Motor neuron (in vitro differentiated cells): ENCODE data around the gene NUDC. TPM values are rescaled to one million over a fixed set of nuclear protein-coding genes. Genes with fewer than 3 reads are reported as not detected.
A peak's percentile ranks its signal among the peaks of the same experiment; 100 is the strongest.
"Not testable (repeated sequence)": the region's sequence is repeated elsewhere in the genome, so short reads cannot be mapped to it uniquely, and the experiment has no call there.

ENCODE experiments used
- ATAC-seq, 8 experiments: fragments of 200-7000 bp; cut with Tn5 transposase; replicated peaks in 6 of 8; 2 replicates each; pipeline ENCODE4 v1.8.0; 2021; ENCODE audit warnings: mild to moderate bottlenecking in 8 of 8, moderate library complexity in 8 of 8
- H3K27ac ChIP-seq, 2 donors: fragments of 250-450 bp; sonication (Bioruptor Pico); 2 replicates each; pipeline ENCODE4 v1.9.0; 2021; ENCODE audit warnings: antibody characterized with exemption in 2 of 2, mild to moderate bottlenecking in 2 of 2, moderate library complexity in 1 of 2
- H3K4me1 ChIP-seq, 2 donors: fragments of 250-450 bp; sonication (Bioruptor Pico); replicated peaks in 1 of 2; 2 replicates each; pipeline ENCODE4 v1.6.1; 2021; ENCODE audit warnings: antibody characterized with exemption in 2 of 2, mild to moderate bottlenecking in 2 of 2, moderate library complexity in 1 of 2
- H3K4me3 ChIP-seq, 5 donors: fragments of 250-450 bp; sonication (Bioruptor Pico); 2 replicates each; pipeline ENCODE4 v1.9.0; 2021; ENCODE audit warnings: antibody characterized with exemption in 5 of 5, mild to moderate bottlenecking in 5 of 5, moderate library complexity in 4 of 5
- WGBS, 10 experiments: fragments of 450-650 bp; shearing (Covaris generic); methylation state at CpG; one replicate each; pipeline ENCODE4 v1.0.0; 2022; 5-methylcytosine and 5-hydroxymethylcytosine counted together
- in situ Hi-C, 9 experiments: fragments of 400-800 bp; cut with MboI; loops; one replicate each; pipeline ENCODE4 v1.15.0; 2021; ENCODE audit warnings: low sequenced_read_pairs in 9 of 9, low pct_unique_long_range_greater_than_20kb in 2 of 9; ENCODE audit not compliant: unreplicated experiment in 9 of 9
- total RNA-seq, 8 experiments: library from RNA; unstranded; fragments of 300-600 nt; gene quantifications; 2 replicates each; pipeline versions ENCODE4 v1.2.3 to v1.2.4, GENCODE V29; 2022

Gene NUDC
- total RNA-seq, 8 experiments from 2014 or later, result 63.9 to 122 (median 79.8) TPM

DNA sequence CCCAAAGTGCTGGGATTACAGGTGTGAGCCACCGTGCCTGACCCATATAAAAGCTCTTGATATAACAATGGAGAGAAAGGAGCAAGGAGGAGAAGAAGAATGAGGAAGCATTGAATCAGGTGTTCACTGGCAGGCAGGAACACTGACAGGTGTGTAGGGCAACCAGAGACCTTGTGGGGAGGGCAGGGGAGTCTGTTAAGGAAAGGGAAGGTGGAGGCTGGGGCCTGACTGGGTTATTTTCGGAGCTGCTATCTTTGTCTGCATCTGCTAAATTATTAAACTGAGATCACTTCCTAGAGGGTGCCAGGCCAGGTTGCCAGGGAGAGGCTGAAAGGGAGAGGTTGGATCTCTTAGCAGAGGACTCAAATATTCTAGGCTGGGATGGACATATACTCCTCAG is 65.1 kb downstream of the NUDC start:
- WGBS, 10 experiments, result 43 to 75% (median 60%) methylated on average over 1 to 2 of the region's 2 CpGs; no CpG with 5 or more reads in 6 of the 10 experiments
- Histone ChIP-seq H3K27ac (no peak overlapping the region), H3K4me3 (no peak overlapping the region), H3K4me1 (peaks cover 0 to 3% of the 10 kb centered on the region in 2 donors)
- no peak for ATAC-seq
- in situ Hi-C loops, result no loop called here

DNA sequence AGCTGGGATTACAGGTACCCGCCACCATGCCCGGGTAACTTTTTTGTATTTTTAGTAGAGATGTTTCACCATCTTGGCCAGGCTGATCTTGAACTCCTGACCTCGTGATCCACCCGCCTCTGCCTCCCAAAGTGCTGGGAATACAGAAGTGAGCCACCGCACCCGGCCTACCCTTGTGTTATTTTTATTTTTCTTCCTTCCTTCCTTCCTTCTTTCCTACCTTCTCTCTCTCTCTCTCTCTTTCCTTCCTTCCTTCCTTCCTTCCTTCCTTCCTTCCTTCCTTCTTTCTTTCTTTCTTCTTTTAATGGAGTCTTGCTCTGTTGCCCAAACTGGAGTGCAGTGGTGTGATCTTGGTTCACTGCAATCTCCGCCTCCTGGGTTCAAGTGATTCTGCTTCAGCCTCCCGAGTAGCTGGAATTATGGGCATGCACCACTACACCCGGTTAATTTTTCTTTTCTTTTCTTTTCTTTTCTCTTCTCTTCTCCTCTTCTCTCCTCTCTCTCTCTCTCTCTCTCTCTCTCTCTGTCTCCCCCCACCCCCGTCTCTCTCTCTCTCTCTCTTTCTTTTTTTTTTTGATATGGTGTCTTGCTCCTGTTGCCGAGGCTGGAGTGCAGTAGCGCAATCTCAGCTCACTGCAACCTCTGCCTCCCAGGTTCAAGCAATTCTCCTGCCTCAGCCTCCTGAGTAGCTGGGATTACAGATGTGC is 68.0 kb downstream of the NUDC start:
- in situ Hi-C loops, ATAC-seq, H3K27ac ChIP-seq, H3K4me1 ChIP-seq, H3K4me3 ChIP-seq: not testable (repeated sequence)
- 73 to 100% (median 77%) methylated on average over 2 to 11 of the region's 12 CpGs; no CpG with 5 or more reads in 2 of the 10 experiments for WGBS, 10 experiments

DNA sequence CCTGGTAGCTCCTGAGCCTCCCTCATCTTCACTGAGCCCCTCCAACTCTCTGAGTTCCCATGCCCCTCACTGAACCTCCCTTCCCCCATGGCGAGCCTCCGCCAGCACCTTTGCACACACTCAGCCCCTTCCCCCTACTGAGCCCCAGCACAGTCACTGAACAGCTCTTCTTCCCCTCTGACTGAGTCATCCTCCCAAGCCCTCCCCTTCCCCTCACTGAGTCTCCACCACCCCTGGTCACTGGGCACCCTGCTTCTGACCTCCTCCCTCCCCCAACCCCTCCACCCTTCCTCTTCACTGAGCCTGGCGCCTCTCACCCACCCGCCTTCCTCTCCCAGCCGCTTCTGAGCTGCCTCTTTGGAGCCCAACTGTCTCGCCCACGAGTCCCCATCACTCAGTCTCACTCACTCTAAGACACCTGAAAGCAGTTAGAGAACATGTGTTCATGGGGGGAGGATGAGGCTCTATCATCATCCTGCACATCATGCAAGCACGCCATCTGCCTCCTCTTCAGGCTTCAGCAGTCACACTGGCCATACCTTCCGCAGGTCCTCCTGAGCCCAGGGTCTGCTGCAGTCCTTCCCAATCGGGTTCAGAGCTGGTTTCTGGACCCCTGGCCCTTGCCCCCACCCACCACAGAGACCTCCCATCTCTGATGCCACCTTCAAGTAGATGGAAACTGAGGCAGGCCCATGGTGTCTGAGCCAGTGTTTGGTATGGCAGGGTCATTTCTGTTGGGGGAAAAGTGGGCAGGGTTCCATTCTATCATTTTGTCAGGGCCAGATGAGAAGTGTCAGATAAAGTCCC is 70.0 kb downstream of the NUDC start:
- WGBS, 10 experiments, result 10 to 100% (median 68%) methylated on average over 1 to 5 of the region's 10 CpGs; no CpG with 5 or more reads in 6 of the 10 experiments
- Histone ChIP-seq H3K4me1 (peaks cover 9 to 13% of the 10 kb centered on the region in 2 donors), H3K27ac (no peak overlapping the region), H3K4me3 (no peak overlapping the region)
- in situ Hi-C loops, result no loop called here
- peak in 1 of 8 experiments; percentile 3 for ATAC-seq

DNA sequence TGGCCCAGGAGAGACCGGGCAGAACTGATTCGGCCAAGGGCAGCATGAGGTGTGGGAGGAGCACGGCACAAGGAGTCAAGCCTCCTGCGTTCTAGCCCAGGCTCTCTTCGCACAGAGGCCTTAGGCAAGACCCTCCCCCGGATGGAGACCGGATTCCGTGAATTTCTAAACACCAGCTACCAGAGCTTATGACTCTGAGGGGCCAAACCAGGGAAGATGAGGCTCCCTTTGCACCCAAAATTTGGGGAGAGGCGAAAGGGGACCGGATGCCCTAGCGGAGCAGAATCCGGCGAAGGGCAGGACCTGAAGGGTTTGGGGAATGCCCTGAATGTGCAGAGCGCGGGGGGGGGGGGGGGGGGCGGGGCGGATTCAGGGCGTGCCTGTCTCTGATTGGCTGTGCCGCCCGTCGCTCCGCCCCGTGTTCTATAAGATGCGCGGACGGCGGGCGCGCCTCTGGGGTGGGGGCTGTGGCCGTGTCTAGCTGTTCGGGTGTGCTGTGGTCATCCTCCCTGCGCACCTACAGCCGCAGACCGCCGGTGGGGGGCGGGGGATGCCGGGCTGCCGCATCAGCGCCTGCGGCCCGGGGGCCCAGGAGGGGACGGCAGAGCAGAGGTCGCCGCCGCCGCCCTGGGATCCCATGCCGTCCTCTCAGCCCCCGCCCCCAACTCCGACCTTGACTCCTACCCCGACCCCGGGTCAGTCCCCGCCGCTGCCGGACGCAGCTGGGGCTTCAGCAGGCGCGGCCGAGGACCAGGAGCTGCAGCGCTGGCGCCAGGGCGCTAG is 71.9 kb downstream of the NUDC start, which contains the start of gene TRNP1:
TRNP1 (plus strand) TSS at position 456 of the 783 bp plus-strand sequence; CDS start at position 551, 95 bp downstream.
- 0 to 7% (median 0%) methylated on average over 2 to 7 of the region's 61 CpGs; no CpG with 5 or more reads in 5 of the 10 experiments for WGBS, 10 experiments
- Histone ChIP-seq H3K27ac (peak within 1 kb of the TSS; percentile 36 to 50), H3K4me3 (peak within 1 kb of the TSS; percentile 46 to 85 (median 70)), H3K4me1 (peaks cover 13 to 22% of the 10 kb centered on the region in 2 donors)
- in situ Hi-C loops, result no loop called here
- ATAC-seq, result peak; percentile 50 to 86 (median 82)

DNA sequence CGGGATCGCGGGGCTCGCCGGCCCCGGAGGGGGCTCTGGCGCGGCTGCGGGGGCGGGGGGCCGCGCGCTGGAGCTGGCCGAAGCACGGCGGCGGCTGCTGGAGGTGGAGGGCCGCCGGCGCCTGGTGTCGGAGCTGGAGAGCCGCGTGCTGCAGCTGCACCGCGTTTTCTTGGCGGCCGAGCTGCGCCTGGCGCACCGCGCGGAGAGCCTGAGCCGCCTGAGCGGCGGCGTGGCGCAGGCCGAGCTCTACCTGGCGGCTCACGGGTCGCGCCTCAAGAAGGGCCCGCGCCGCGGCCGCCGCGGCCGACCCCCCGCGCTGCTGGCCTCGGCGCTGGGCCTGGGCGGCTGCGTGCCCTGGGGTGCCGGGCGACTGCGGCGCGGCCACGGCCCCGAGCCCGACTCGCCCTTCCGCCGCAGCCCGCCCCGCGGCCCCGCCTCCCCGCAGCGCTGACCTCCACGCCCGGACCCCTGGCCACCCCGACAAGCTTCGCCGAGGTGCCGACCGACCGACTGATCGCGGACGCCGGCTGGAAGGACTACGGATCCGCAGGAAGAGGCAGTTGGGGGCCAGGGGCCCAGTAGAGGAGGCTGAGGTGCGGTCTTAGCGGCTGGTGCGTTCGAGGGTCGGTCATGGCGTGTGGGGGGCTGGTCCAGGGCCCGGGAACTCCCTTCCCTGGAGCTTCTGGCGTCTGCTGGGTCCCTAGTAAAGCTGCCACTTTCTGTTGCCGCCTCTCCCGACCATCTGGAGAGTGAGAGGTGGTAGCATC is 72.7 kb downstream of the NUDC start:
- in situ Hi-C loops, result no loop called here
- WGBS, 10 experiments, result 0 to 7% (median 0%) methylated on average over 2 to 5 of the region's 97 CpGs; no CpG with 5 or more reads in 6 of the 10 experiments
- peak in 7 of 8 experiments; percentile 3 to 25 (median 13) for ATAC-seq
- Histone ChIP-seq H3K27ac (peak overlapping the region; percentile 36 to 50), H3K4me3 (peak overlapping the region; percentile 46 to 85 (median 70)), H3K4me1 (peaks cover 13 to 24% of the 10 kb centered on the region in 2 donors)

DNA sequence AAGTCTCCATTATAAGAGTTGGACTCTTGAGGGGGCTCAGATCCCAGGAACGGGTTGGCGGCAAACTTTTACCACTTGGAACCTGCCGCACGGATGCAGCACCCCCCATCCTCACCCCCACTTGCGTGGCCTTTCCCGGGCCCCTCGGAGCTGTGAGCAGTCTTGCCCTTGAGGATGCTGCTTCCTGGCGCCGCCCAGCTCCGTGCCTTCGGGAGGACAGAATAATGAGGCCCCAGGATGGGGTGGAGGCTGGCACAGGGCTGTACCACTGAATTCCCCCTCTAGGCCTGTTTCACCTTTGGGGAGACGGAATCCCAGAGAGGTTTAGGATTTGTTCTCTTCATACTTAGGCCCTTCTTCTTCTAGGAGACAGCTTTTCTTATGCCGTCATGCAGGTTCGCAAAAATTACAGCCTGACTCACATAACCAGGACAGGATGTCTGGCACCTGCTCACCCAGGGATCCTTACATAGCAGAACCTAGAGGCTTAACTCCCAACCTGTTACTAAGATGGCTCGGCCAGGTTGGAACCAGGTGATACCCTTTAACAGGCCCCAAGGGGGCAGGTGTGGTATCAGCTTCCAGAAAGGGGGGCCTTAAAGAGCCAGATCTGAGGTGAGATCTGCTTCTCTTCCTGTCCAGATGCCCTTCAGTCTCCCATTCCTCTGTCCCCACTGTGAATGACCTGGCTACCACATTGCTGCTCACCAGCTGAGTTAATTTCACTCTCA is 73.4 kb downstream of the NUDC start:
- H3K4me1 ChIP-seq, result peaks cover 20 to 31% of the 10 kb centered on the region in 2 donors
- in situ Hi-C loops, result no loop called here
- peak overlapping the region; percentile 46 to 85 (median 70) for H3K4me3 ChIP-seq
- WGBS, 10 experiments, result 10 to 50% (median 31%) methylated on average over 1 to 10 of the region's 15 CpGs; no CpG with 5 or more reads in 3 of the 10 experiments
- H3K27ac ChIP-seq, result no peak overlapping the region
- ATAC-seq, result peak in 3 of 8 experiments; percentile 2 to 6 (median 4)

DNA sequence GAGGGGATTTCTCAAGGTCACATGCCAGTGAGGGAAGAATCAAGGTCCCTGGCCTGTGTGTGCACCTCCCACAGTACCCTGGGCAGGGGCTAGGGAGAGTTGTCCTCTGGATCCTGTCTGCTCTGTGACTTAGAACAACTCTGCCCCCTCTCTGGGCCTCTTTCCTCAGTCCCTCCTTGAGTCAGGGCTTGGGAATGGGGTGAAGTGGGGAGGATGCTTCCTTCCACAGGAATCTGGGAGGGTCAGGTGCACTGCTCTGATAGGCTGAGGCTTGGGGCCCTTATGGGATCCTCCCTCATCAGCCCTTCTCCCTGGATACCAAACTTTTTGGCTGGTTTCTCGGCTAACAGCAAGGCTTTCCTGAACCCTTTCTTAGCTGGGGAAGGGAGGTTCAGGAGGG is 74.5 kb downstream of the NUDC start:
- peaks cover 30 to 42% of the 10 kb centered on the region in 2 donors for H3K4me1 ChIP-seq
- no peak for ATAC-seq

More for the DNA sequence above, 74.5 kb downstream of the NUDC start:
- Histone ChIP-seq H3K4me3 (no peak overlapping the region), H3K27ac (no peak overlapping the region)
- 0 to 100% (median 90%) methylated on average over 1 of the region's 1 CpG; no CpG with 5 or more reads in 7 of the 10 experiments for WGBS, 10 experiments
- in situ Hi-C loops, result no loop called here

Other genes with a start within 250 kb of the NUDC start
- gene ARID1A, start 225.7 kb upstream of the NUDC start, total RNA-seq, result 10 to 100 TPM in 7 of 8 experiments, 1 to 10 TPM in 1; 10.0 to 80.0 (median 56.3) TPM
- 10 to 100 TPM in 6 of 8 experiments, 1 to 10 TPM in 2; 8.2 to 26.7 (median 10.3) TPM for gene PIGV, start 133.8 kb upstream of the NUDC start, total RNA-seq
- gene ZDHHC18, start 95.1 kb upstream of the NUDC start, total RNA-seq, result 10 to 100 TPM in 5 of 8 experiments, 1 to 10 TPM in 3; 5.0 to 25.3 (median 13.4) TPM
- gene SFN, start 58.6 kb upstream of the NUDC start, total RNA-seq, result 1 to 10 TPM in 2 of 8 experiments, under 1 TPM in 5, not detected in 1; 0.16 to 1.3 (median 0.75) TPM
- 10 to 100 TPM; 11.5 to 39.5 (median 15.8) TPM for gene GPN2, start 31.5 kb upstream of the NUDC start, total RNA-seq
- 10 to 100 TPM in 7 of 8 experiments, 1 to 10 TPM in 1; 8.6 to 26.2 (median 11.8) TPM for gene GPATCH3, start 21.3 kb upstream of the NUDC start, total RNA-seq
- under 1 TPM in 1 of 8 experiments, not detected in 7; 0.24 TPM for gene NR0B2, start 7.8 kb upstream of the NUDC start, total RNA-seq
- gene KDF1, start 38.7 kb downstream of the NUDC start, total RNA-seq, result under 1 TPM in 6 of 8 experiments, not detected in 2; 0.16 to 0.71 (median 0.27) TPM
- 10 to 100 TPM in 4 of 8 experiments, 1 to 10 TPM in 4; 4.5 to 32.1 (median 15.9) TPM for gene TRNP1, start 71.9 kb downstream of the NUDC start, total RNA-seq
- gene TENT5B, start 91.1 kb downstream of the NUDC start, total RNA-seq, result 10 to 100 TPM in 2 of 8 experiments, 1 to 10 TPM in 4, under 1 TPM in 2; 0.60 to 41.3 (median 1.4) TPM
- gene SLC9A1, start 233.4 kb downstream of the NUDC start, total RNA-seq, result 10 to 100 TPM in 4 of 8 experiments, 1 to 10 TPM in 4; 4.2 to 39.5 (median 10.7) TPM